B cell (primary cell): ENCODE data around the gene PRR23C. TPM values are rescaled to one million over a fixed set of nuclear protein-coding genes. Genes with fewer than 3 reads are reported as not detected.

ENCODE experiments used
- ATAC-seq: fragments of 200-7000 bp; cut with Tn5 transposase; one replicate; pipeline ENCODE4 v1.10.0; 2021; ENCODE audit warnings: low read depth, mild to moderate bottlenecking, moderate number of reproducible peaks, moderate library complexity
- CTCF ChIA-PET: fragments of 350-600 bp; sonication (Branson Sonifier 250); formaldehyde crosslinking; loops from one replicate; lab custom pipeline; 2021; ENCODE audit warnings: antibody characterized with exemption, inconsistent platforms; lab: Charles Lee
- POLR2A ChIA-PET: fragments of 350-600 bp; sonication (Branson Sonifier 250); formaldehyde crosslinking; loops from one replicate; lab custom pipeline; 2021; ENCODE audit warnings: antibody characterized with exemption; lab: Charles Lee
- DNase-seq: peaks from one replicate; pipeline ENCODE4 v3.0.0; 2013
- H2AFZ ChIP-seq: 2 replicates; pipeline ENCODE4 v1.6.1; 2012; ENCODE audit warnings: mild to moderate bottlenecking, low read depth, low read length; ENCODE audit not compliant: insufficient read depth, poor library complexity, severe bottlenecking
- H3K27ac ChIP-seq, 2 donors: 1 replicate in 1 of 2; 2 replicates in 1 of 2; pipeline ENCODE4 v1.5.1; 2012 to 2013; ENCODE audit warnings: low read length in 2 of 2, mild to moderate bottlenecking in 2 of 2, moderate library complexity in 1 of 2
- H3K27me3 ChIP-seq, 4 experiments: fragments of 200-600 bp in 1 of 4; sonication (generic) in 1 of 4; replicated peaks in 1 of 4; 1 replicate in 2 of 4; 2 replicates in 2 of 4; pipeline versions ENCODE4 v1.6.1 to v1.7.0; 2013 to 2016; ENCODE audit warnings: low read length in 3 of 4, mild to moderate bottlenecking in 2 of 4, mixed read lengths in 1 of 4, moderate library complexity in 1 of 4; ENCODE audit not compliant: insufficient read depth in 4 of 4, control insufficient read depth in 3 of 4; ENCODE audit errors: control extremely low read depth in 1 of 4
- H3K36me3 ChIP-seq, 2 experiments: replicated peaks in 1 of 2; 1 replicate in 1 of 2; 2 replicates in 1 of 2; pipeline versions ENCODE4 v1.6.1 to v1.7.1; 2013; ENCODE audit warnings: low read length in 1 of 2; ENCODE audit not compliant: insufficient read depth in 2 of 2, control insufficient read depth in 1 of 2; ENCODE audit errors: control extremely low read depth in 1 of 2, extremely low read depth in 1 of 2
- H3K4me1 ChIP-seq, 2 donors: fragments of 200-600 bp in 1 of 2; sonication (generic) in 1 of 2; 1 replicate in 1 of 2; 2 replicates in 1 of 2; pipeline versions ENCODE4 v1.5.1 to v1.6.1; 2013 to 2017; ENCODE audit warnings: low read length in 2 of 2; ENCODE audit not compliant: control insufficient read depth in 2 of 2, insufficient read depth in 2 of 2
- H3K4me2 ChIP-seq: replicated peaks from 2 replicates; pipeline ENCODE3; 2012; ENCODE audit warnings: mild to moderate bottlenecking, low read depth, low read length; ENCODE audit not compliant: poor library complexity, severe bottlenecking
- H3K4me3 ChIP-seq, 5 experiments: fragments of 200-600 bp in 1 of 5; sonication (generic) in 1 of 5; 1 replicate in 3 of 5; 2 replicates in 2 of 5; pipeline versions ENCODE4 v1.5.1 to v1.7.0; 2011 to 2016; ENCODE audit warnings: low read length in 4 of 5, mild to moderate bottlenecking in 4 of 5, low read depth in 2 of 5, control low read depth in 1 of 5, moderate library complexity in 1 of 5; ENCODE audit not compliant: insufficient read depth in 1 of 5; ENCODE audit errors: control extremely low read depth in 1 of 5, extremely low read depth in 1 of 5
- H3K79me2 ChIP-seq: fragments of 200-600 bp; sonication (generic); one replicate; pipeline ENCODE4 v1.6.0; 2016; ENCODE audit warnings: low read length; ENCODE audit not compliant: control insufficient read depth, insufficient read depth
- H3K9ac ChIP-seq: fragments of 200-600 bp; sonication (generic); 2 replicates; pipeline ENCODE4 v1.6.1; 2017; ENCODE audit warnings: mild to moderate bottlenecking, low read length, moderate library complexity
- H3K9me3 ChIP-seq, 3 donors: one replicate each; pipeline versions ENCODE4 v1.6.1 to v1.7.1; 2013; ENCODE audit warnings: low read length in 2 of 3; ENCODE audit not compliant: control insufficient read depth in 2 of 3, insufficient read depth in 1 of 3; ENCODE audit errors: control extremely low read depth in 1 of 3
- H4K20me1 ChIP-seq: 2 replicates; pipeline ENCODE4 v1.6.0; 2012; ENCODE audit warnings: mild to moderate bottlenecking, low read length; ENCODE audit not compliant: insufficient read depth, control insufficient read depth, poor library complexity, severe bottlenecking
- H3K27ac Mint-ChIP-seq: one replicate; pipeline ENCODE4 v1.8.0; 2021; ENCODE audit warnings: mixed read lengths
- H3K27me3 Mint-ChIP-seq: one replicate; pipeline ENCODE4 v1.8.0; 2021; ENCODE audit warnings: mixed read lengths
- H3K4me1 Mint-ChIP-seq: one replicate; pipeline ENCODE4 v1.8.0; 2021; ENCODE audit warnings: mixed read lengths
- H3K4me3 Mint-ChIP-seq: one replicate; pipeline ENCODE4 v1.8.0; 2021; ENCODE audit warnings: mixed read lengths
- H3K9me3 Mint-ChIP-seq: one replicate; pipeline ENCODE4 v1.8.0; 2022; ENCODE audit warnings: mixed read lengths; ENCODE audit not compliant: insufficient read depth
- CTCF ChIP-seq: fragments of 200-600 bp; IDR thresholded peaks from one replicate; pipeline ENCODE4 v1.8.0; 2022; ENCODE audit warnings: antibody characterized with exemption, mild to moderate bottlenecking
- EZH2 ChIP-seq: IDR thresholded peaks from 2 replicates; pipeline ENCODE4 v1.6.1; 2012; ENCODE audit warnings: borderline replicate concordance, low read depth, mild to moderate bottlenecking, moderate library complexity, low read length; ENCODE audit not compliant: insufficient read depth, poor library complexity, severe bottlenecking
- WGBS: methylation state at CpG from one replicate; pipeline ENCODE4 v1.1.5; 2013; ENCODE audit warnings: missing lambda C conversion rate; ENCODE audit not compliant: insufficient coverage; 5-methylcytosine and 5-hydroxymethylcytosine counted together
- intact Hi-C: fragments of 100-400 bp; cut with micrococcal nuclease; formaldehyde crosslinking; loops from one replicate; pipeline ENCODE4 v1.10.0; 2022
- polyA minus RNA-seq: library from RNA; depleted of rRNA, polyadenylated mRNA; stranded (reverse); fragments of >200 nt; gene quantifications from 2 replicates; pipeline ENCODE4 v1.2.3, GENCODE V29; 2012
- polyA plus RNA-seq: library from polyadenylated mRNA; depleted of rRNA; stranded (reverse); fragments of >200 nt; gene quantifications from 2 replicates; pipeline ENCODE4 v1.2.3, GENCODE V29; 2012
- total RNA-seq, 2 donors: library from RNA; stranded (reverse); fragments of 120-200 nt in 1 of 2; gene quantifications; 1 replicate in 1 of 2; 2 replicates in 1 of 2; pipeline versions ENCODE4 v1.2.3 to v1.2.4, GENCODE V29; 2013 to 2022

Gene PRR23C
- total RNA-seq (not detected in 2 replicates), polyA plus RNA-seq (not detected in 2 replicates), polyA minus RNA-seq (not detected in 2 replicates)
- not detected for total RNA-seq (2013)

GRCh38 chr3:139044366-139045210 lies at the start of gene PRR23C:
Gene PRR23C (minus strand): TSS chr3:139044892. CDS start chr3:139044620, 272 bp downstream.
- ATAC-seq = no peak
- 66% methylated on average over 71 of the region's 77 CpGs for WGBS
- no peak within 1 kb of the TSS for H3K4me3 Mint-ChIP-seq

More at GRCh38 chr3:139044366-139045210, at the start of gene PRR23C:
- H3K9me3 ChIP-seq = peaks cover 0 to 33% (median 0%) of the 10 kb centered on the region in 3 donors
- Mint-ChIP-seq H3K27ac (no peak within 1 kb of the TSS), H3K9me3 (peaks cover 6% of the 10 kb centered on the region), H3K27me3 (no peaks in the 10 kb centered on the region), H3K4me1 (no peaks in the 10 kb centered on the region)
- H3K4me2 ChIP-seq = no peak within 1 kb of the TSS
- intact Hi-C loops = no loop called here
- DNase-seq = no peak
- no peaks in the 10 kb centered on the region for H3K36me3 ChIP-seq
- ChIA-PET POLR2A (no interaction called here), CTCF (no interaction called here)
- H3K79me2 ChIP-seq = no peaks in the 10 kb centered on the region
- TF ChIP-seq EZH2 (no peak), CTCF (no peak)
- no peak within 1 kb of the TSS for H3K27ac ChIP-seq
- no peaks in the 10 kb centered on the region for H4K20me1 ChIP-seq
- H2AFZ ChIP-seq = no peak within 1 kb of the TSS
- no peak within 1 kb of the TSS for H3K9ac ChIP-seq
- H3K4me3 ChIP-seq = no peak within 1 kb of the TSS
- H3K4me1 ChIP-seq = no peaks in the 10 kb centered on the region
- H3K27me3 ChIP-seq = no peaks in the 10 kb centered on the region
